ENCODE data around the gene ARL8B.
A peak's percentile ranks its signal among the peaks of the same experiment; 100 is the strongest.
"Not testable (repeated sequence)": the region's sequence is repeated elsewhere in the genome, so short reads cannot be mapped to it uniquely, and the experiment has no call there.

ARL8B gene

DNA sequence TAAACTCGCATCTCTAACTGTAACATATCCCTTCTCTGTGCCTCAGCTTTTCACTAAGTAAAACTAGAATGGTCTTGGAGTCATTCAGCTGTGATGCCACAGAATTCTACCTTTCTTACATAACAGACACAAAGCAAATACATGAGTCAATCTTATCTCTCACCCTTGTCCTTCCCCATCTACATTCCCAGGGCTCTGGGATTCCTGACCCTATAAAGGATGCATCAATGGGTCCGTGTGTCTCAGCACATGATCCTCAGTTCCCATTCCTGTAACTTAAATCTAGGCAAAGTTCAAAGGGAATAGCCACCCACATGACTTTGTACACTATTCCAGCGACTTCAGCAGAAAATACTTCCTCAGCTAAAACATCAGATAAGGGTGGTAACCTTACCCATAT is 11.8 kb upstream of the ARL8B start:
- TF ChIP-seq, protein P1, sequence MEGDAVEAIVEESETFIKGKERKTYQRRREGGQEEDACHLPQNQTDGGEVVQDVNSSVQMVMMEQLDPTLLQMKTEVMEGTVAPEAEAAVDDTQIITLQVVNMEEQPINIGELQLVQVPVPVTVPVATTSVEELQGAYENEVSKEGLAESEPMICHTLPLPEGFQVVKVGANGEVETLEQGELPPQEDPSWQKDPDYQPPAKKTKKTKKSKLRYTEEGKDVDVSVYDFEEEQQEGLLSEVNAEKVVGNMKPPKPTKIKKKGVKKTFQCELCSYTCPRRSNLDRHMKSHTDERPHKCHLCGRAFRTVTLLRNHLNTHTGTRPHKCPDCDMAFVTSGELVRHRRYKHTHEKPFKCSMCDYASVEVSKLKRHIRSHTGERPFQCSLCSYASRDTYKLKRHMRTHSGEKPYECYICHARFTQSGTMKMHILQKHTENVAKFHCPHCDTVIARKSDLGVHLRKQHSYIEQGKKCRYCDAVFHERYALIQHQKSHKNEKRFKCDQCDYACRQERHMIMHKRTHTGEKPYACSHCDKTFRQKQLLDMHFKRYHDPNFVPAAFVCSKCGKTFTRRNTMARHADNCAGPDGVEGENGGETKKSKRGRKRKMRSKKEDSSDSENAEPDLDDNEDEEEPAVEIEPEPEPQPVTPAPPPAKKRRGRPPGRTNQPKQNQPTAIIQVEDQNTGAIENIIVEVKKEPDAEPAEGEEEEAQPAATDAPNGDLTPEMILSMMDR (IDR thresholded peaks at IDR 0.05; ENCODE audit: extremely low read depth, insufficient read depth, missing control alignments) = no peak
- in situ Hi-C loops (cut with MboI; ENCODE audit: low pct_unique_long_range_greater_than_20kb, low sequenced_read_pairs, unreplicated experiment) = no loop called here

DNA sequence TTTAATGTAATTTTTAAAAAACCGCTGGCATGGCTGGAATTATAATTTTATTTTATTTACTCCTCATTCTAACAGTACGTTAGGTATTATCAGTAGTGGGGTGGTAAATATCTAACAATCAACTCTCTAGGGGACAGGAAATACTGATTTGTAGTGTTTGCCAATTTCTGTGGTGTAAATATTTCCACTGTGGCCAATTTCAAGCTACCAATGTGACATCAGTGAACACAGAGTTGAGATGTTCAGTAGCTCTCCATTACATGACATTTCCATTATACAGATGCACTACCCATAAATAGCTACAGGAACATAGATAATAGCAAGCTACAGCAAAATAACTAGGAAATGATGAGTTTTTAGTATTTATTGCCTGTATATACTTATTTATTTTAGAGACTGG is 10.0 kb upstream of the ARL8B start:
- in situ Hi-C loops (cut with MboI; ENCODE audit: low pct_unique_long_range_greater_than_20kb, low sequenced_read_pairs, unreplicated experiment) = no loop called here
- peak; percentile 52 for DNase-seq (ENCODE audit: low spot score)

More for the DNA sequence above, 11.8 kb upstream of the ARL8B start:
- no peak for DNase-seq (ENCODE audit: low spot score)

DNA sequence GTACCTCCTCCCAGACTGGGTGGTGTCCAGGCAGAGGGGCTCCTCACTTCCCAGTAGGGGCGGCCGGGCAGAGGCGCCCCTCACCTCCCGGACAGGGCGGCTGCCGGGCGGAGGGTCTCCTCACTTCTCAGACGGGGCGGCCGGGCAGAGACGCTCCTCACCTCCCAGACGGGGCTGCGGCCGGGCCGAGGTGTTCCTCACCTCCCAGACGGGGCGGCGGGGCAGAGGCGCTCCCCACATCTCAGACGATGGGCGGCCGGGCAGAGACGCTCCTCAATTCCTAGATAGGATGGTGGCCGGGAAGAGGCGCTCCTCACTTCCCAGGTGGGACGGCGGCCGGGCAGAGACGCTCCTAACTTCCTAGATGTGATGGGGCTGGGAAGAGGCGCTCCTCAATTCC is 8.4 kb upstream of the ARL8B start:
- in situ Hi-C loops (cut with MboI; ENCODE audit: low pct_unique_long_range_greater_than_20kb, low sequenced_read_pairs, unreplicated experiment); DNase-seq (ENCODE audit: low spot score): not testable (repeated sequence)

More for the DNA sequence above, 10.0 kb upstream of the ARL8B start:
- TF ChIP-seq, protein P1 (IDR thresholded peaks at IDR 0.05; ENCODE audit: extremely low read depth, insufficient read depth, missing control alignments) = no peak

DNA sequence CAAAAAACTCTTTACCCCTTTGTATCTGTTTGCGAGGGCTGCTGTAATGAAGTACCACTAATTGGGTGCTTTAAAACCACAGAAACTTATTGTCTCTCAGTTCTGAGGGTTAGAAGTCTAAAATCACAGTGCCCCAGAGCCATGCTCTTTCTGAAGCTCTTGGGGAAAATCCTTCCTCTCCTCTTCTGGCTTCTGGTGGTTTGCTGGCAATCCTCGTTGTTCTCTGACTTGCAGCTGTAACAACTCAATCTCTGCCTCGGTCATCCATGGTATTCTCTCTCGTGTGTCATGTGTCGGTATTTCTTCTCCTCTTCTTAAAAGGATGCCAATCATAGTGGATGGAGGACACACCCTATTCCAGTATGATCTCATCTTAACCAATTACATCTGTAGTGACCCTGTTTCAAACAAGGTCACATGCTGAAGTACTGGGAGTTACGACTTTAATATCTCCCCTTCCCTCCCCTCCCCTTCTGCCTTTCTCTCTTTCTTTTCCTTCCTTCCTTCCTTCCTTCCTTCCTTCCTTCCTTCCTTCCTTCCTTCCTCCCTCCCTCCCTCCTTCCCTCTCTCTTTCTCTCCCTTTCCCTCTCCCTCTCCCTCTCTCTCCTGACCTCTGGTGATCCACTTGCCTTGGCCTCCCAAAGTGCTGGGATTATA is 6.5 kb upstream of the ARL8B start:
- in situ Hi-C loops (cut with MboI; ENCODE audit: low pct_unique_long_range_greater_than_20kb, low sequenced_read_pairs, unreplicated experiment) = no loop called here
- TF ChIP-seq, protein P1 (IDR thresholded peaks at IDR 0.05; ENCODE audit: extremely low read depth, insufficient read depth, missing control alignments) = no peak
- peak; percentile 44 for DNase-seq (ENCODE audit: low spot score)

DNA sequence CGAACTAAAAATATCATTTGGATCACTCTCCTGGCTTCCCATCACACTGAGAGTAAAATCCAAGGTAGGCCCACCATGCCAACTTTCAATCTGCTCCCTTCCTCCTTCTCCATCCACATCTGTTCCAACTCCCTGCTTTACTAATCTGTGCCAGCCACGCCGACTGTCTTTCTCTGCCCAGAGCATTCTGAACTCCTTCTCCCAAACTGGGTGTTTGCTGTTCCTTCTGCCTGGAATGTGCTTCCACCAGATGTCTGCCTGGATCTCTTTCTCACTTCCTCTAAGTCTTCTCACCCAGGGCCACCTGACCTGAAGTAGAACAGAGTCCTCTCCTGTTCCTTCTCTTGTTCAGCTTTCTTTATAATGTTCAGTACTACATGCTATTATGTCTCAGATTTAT is 5.6 kb upstream of the ARL8B start:
- TF ChIP-seq, protein P1 (IDR thresholded peaks at IDR 0.05; ENCODE audit: extremely low read depth, insufficient read depth, missing control alignments) = no peak

DNA sequence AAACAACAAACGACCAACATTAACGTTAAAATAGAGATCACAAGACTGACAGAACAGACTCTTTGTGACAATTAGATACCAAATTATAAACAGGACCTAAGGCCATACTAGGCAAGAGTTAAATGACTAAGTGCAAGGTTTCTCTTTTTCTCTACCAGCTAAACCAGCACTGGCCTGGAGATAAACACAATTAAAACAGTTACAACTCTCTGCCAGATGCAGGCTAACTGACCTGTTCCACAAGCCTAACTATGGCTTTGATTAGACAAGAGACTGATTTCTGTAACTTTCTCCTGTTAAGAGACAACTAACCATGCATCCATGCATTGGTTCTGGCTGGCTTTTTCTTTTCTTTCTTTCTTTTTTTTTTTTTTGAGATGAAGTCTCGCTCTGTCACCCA is 1.6 kb upstream of the ARL8B start:
- in situ Hi-C loops (cut with MboI; ENCODE audit: low pct_unique_long_range_greater_than_20kb, low sequenced_read_pairs, unreplicated experiment) = no loop called here
- TF ChIP-seq, protein P1 (IDR thresholded peaks at IDR 0.05; ENCODE audit: extremely low read depth, insufficient read depth, missing control alignments) = no peak
- DNase-seq (ENCODE audit: low spot score) = no peak

More for the DNA sequence above, 5.6 kb upstream of the ARL8B start:
- in situ Hi-C loops (cut with MboI; ENCODE audit: low pct_unique_long_range_greater_than_20kb, low sequenced_read_pairs, unreplicated experiment) = no loop called here
- no peak for DNase-seq (ENCODE audit: low spot score)

DNA sequence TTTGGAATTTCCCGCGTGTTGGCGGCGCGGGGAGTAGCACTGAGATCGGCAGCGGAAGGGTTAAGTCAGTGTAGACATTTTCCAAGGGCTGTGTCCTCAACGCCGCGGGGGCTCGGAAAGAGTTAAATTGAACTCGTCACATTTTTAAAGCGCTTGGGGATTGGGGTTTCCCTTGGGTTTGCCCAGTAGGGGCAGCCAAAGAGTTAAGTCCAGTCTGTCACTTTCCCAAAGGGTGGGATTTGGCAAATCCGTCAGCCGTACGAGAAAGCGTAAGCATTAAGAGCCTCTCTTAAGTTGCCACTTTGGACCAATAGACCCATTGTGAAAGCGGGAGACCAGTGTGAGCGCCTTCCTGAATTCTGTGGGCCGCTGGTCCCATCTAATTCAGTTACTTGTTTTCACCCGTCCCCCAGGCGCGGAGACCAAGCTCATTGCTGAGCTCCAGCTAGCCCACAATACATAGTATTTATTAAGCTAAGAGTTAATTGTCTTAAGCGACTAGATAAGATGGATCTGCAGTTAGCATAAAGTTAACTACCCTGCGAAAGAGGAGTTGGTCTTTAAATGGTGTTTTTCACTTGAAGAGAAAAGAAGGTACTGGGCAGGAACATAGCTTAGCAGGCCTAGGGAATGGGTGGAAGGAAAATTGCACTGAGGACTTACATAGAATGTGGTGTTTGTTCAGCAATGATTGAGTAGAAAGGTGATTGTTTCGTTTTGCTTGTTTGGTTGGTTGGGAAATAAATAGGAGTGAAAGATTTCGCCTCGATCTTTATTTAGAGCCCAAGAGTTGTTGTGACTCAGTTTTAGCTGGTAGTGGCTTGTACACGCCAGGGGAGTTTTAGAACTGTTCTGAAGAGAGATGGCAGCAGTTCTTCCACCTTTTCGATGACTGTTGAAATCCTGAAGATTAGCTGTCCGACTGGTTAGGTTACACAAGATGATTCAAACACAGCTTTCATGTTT is 932 bp downstream of the ARL8B start:
- TF ChIP-seq, protein P1 (IDR thresholded peaks at IDR 0.05; ENCODE audit: extremely low read depth, insufficient read depth, missing control alignments) = peak; percentile 14
- DNase-seq (ENCODE audit: low spot score) = peak; percentile 38
- in situ Hi-C loops (cut with MboI; ENCODE audit: low pct_unique_long_range_greater_than_20kb, low sequenced_read_pairs, unreplicated experiment) = no loop called here
